HEK293 (cell line): ENCODE results near the gene CACNG1.

Experiments
- CTCF ChIA-PET: fragments of 350-600 bp; formaldehyde crosslinking; extraction: SDS; loops from one replicate; lab custom pipeline; 2021; ENCODE audit warnings: antibody characterized with exemption; lab: Yijun Ruan, JAX
- POLR2A ChIA-PET: fragments of 300-600 bp; formaldehyde crosslinking; extraction: SDS; loops from one replicate; lab custom pipeline; 2020; ENCODE audit warnings: antibody characterized with exemption, inconsistent platforms; lab: Yijun Ruan, JAX
- H3K27ac ChIP-seq: fragments of 200-500 bp; sonication (Bioruptor generic); 2 replicates; pipeline ENCODE4 v1.5.1; 2014; ENCODE audit warnings: low read depth, low read length, control low read depth, inconsistent platforms; ENCODE audit errors: extremely low read depth
- H3K36me3 ChIP-seq, 2 experiments: fragments of 200-500 bp in 1 of 2; sonication (Bioruptor generic) in 1 of 2; 1 replicate in 1 of 2; 2 replicates in 1 of 2; pipeline ENCODE4 v1.5.1; 2014 to 2017; ENCODE audit warnings: inconsistent platforms in 2 of 2, low read length in 2 of 2; ENCODE audit not compliant: control insufficient read depth in 2 of 2, insufficient read depth in 1 of 2
- H3K4me1 ChIP-seq: fragments of 200-500 bp; sonication (Bioruptor generic); 2 replicates; pipeline ENCODE4 v1.5.1; 2014; ENCODE audit warnings: mild to moderate bottlenecking, low read length, inconsistent platforms; ENCODE audit not compliant: control insufficient read depth, insufficient read depth
- H3K4me3 ChIP-seq: 2 replicates; pipeline ENCODE4 v1.5.1; 2011; ENCODE audit warnings: low read depth, mild to moderate bottlenecking, control low read depth, low read length, moderate library complexity
- H3K9me3 ChIP-seq: fragments of 200-500 bp; sonication (Bioruptor generic); 2 replicates; pipeline ENCODE4 v1.5.1; 2014; ENCODE audit warnings: low read depth, low read length, inconsistent platforms; ENCODE audit not compliant: control insufficient read depth, insufficient read depth
- BCL11A ChIP-seq: fragments of 450-650 bp; formaldehyde crosslinking; IDR thresholded peaks from 2 replicates; pipeline ENCODE4 v1.5.1; 2016; ENCODE audit warnings: low read depth, missing biosample characterization, missing genetic modification characterization
- HOXD13 ChIP-seq: sonication (generic); formaldehyde crosslinking; IDR thresholded peaks from 2 replicates; pipeline ENCODE4 v1.8.0; 2022; ENCODE audit warnings: missing genetic modification reagents, borderline replicate concordance
- INSM2 ChIP-seq: fragments of 450-650 bp; formaldehyde crosslinking; IDR thresholded peaks from 2 replicates; pipeline ENCODE4 v1.5.1; 2016; ENCODE audit warnings: missing biosample characterization, missing genetic modification characterization
- PRDM10 ChIP-seq: fragments of 450-650 bp; formaldehyde crosslinking; IDR thresholded peaks from 2 replicates; pipeline ENCODE4 v1.5.1; 2016; ENCODE audit warnings: missing biosample characterization, missing genetic modification characterization
- RBAK ChIP-seq: fragments of 450-650 bp; formaldehyde crosslinking; IDR thresholded peaks from 2 replicates; pipeline ENCODE4 v1.5.1; 2016; ENCODE audit warnings: missing biosample characterization, missing genetic modification characterization
- REPIN1 ChIP-seq: fragments of 450-650 bp; formaldehyde crosslinking; IDR thresholded peaks from 2 replicates; pipeline ENCODE4 v1.5.1; 2017; ENCODE audit warnings: missing biosample characterization, missing genetic modification characterization, low read depth
- ZBTB6 ChIP-seq: fragments of 450-650 bp; formaldehyde crosslinking; IDR thresholded peaks from 2 replicates; pipeline ENCODE4 v1.5.1; 2017; ENCODE audit warnings: missing biosample characterization, missing genetic modification characterization
- ZFP3 ChIP-seq: fragments of 450-650 bp; formaldehyde crosslinking; IDR thresholded peaks from 2 replicates; pipeline ENCODE4 v1.5.1; 2016; ENCODE audit warnings: low read depth, missing biosample characterization, missing genetic modification characterization
- ZNF140 ChIP-seq: fragments of 450-650 bp; formaldehyde crosslinking; IDR thresholded peaks from 2 replicates; pipeline ENCODE4 v1.5.1; 2016; ENCODE audit warnings: missing biosample characterization, missing genetic modification characterization
- ZNF26 ChIP-seq: fragments of 450-650 bp; formaldehyde crosslinking; IDR thresholded peaks from 2 replicates; pipeline ENCODE4 v1.5.1; 2016; ENCODE audit warnings: missing biosample characterization, missing genetic modification characterization
- ZNF280C ChIP-seq: fragments of 450-650 bp; formaldehyde crosslinking; IDR thresholded peaks from 2 replicates; pipeline ENCODE4 v1.5.1; 2016; ENCODE audit warnings: missing biosample characterization, missing genetic modification characterization
- ZNF341 ChIP-seq: fragments of 450-650 bp; formaldehyde crosslinking; IDR thresholded peaks from 2 replicates; pipeline ENCODE4; 2016; ENCODE audit warnings: low read depth, missing biosample characterization, missing genetic modification characterization
- ZNF501 ChIP-seq: fragments of 450-650 bp; formaldehyde crosslinking; IDR thresholded peaks from 2 replicates; pipeline ENCODE4 v1.5.1; 2016; ENCODE audit warnings: missing biosample characterization, missing genetic modification characterization
- ZNF514 ChIP-seq: fragments of 450-650 bp; formaldehyde crosslinking; IDR thresholded peaks from 2 replicates; pipeline ENCODE4 v1.5.1; 2016; ENCODE audit warnings: missing biosample characterization, missing genetic modification characterization
- ZNF544 ChIP-seq: fragments of 450-650 bp; formaldehyde crosslinking; IDR thresholded peaks from 2 replicates; pipeline ENCODE4 v1.5.0; 2017; ENCODE audit warnings: missing biosample characterization, missing genetic modification characterization
- ZNF548 ChIP-seq: fragments of 450-650 bp; formaldehyde crosslinking; IDR thresholded peaks from 2 replicates; pipeline ENCODE4 v1.5.1; 2016; ENCODE audit warnings: missing biosample characterization, missing genetic modification characterization
- ZNF837 ChIP-seq: fragments of 450-650 bp; formaldehyde crosslinking; IDR thresholded peaks from 2 replicates; pipeline ENCODE4 v1.5.1; 2016; ENCODE audit warnings: missing biosample characterization, missing genetic modification characterization
- ZNF843 ChIP-seq: fragments of 450-650 bp; formaldehyde crosslinking; IDR thresholded peaks from 2 replicates; pipeline ENCODE4 v1.5.1; 2016; ENCODE audit warnings: missing biosample characterization, missing genetic modification characterization
- ZSCAN30 ChIP-seq: fragments of 450-650 bp; IDR thresholded peaks from 2 replicates; pipeline ENCODE4 v1.5.1; 2018; ENCODE audit warnings: missing biosample characterization, mild to moderate bottlenecking, missing genetic modification characterization, moderate library complexity

Gene CACNG1

GRCh38 chr17:67024736-67025135 lies 19.6 kb upstream of the CACNG1 start (continued):
- TF ChIP-seq ZSCAN30 (tag by site-specific recombination) (no peak), BCL11A (tag by site-specific recombination) (no peak), ZNF280C (tag by site-specific recombination) (no peak), ZNF341 (tag by site-specific recombination) (no peak), HOXD13 (no peak)
- TF ChIP-seq, all 188 proteins: peak for 0

- Histone ChIP-seq H3K36me3 (no peaks in the 10 kb centered on the region), H3K4me3 (no peak overlapping the region), H3K9me3 (no peaks in the 10 kb centered on the region), H3K4me1 (no peaks in the 10 kb centered on the region)
- ChIA-PET POLR2A (no interaction called here), CTCF (no interaction called here)
- TF ChIP-seq ZNF544 (tag by site-specific recombination) (no peak), REPIN1 (no peak), BCL11A (tag by site-specific recombination) (no peak), ZNF26 (no peak), ZNF843 (no peak), ZBTB6 (no peak), ZNF140 (no peak), INSM2 (tag by site-specific recombination) (no peak), PRDM10 (no peak), ZNF501 (tag by site-specific recombination) (no peak), ZNF837 (no peak), ZNF548 (no peak), RBAK (no peak), ZNF514 (tag by site-specific recombination) (no peak), ZFP3 (tag by site-specific recombination) (no peak)
- TF ChIP-seq, all 188 proteins: peak for 0
- no peak overlapping the region for H3K27ac ChIP-seq
These were observed 19.1 kb upstream of the CACNG1 start for GRCh38 chr17:67025216-67025792.
